Lower lobe of right lung (tissue), 2 donors: ENCODE data around the gene TCEANC2. TPM values are rescaled to one million over a fixed set of nuclear protein-coding genes. Genes with fewer than 3 reads are reported as not detected.

Experiments used
- ATAC-seq, 2 donors: fragments of 200-7000 bp; cut with Tn5 transposase; one replicate each; pipeline ENCODE4 v1.9.1; 2020 to 2022; ENCODE audit warnings: mild to moderate bottlenecking in 2 of 2, moderate library complexity in 2 of 2
- DNase-seq: peaks from one replicate; pipeline ENCODE4 v3.0.0-alpha.2; 2020
- H3K27ac ChIP-seq: fragments of 200-600 bp; one replicate; pipeline ENCODE4 v1.8.0; 2022
- H3K27me3 ChIP-seq: fragments of 200-600 bp; one replicate; pipeline ENCODE4 v1.8.0; 2022; ENCODE audit warnings: low read depth
- H3K36me3 ChIP-seq: fragments of 200-600 bp; one replicate; pipeline ENCODE4 v1.8.0; 2022; ENCODE audit warnings: mild to moderate bottlenecking
- H3K4me1 ChIP-seq: fragments of 200-600 bp; one replicate; pipeline ENCODE4 v1.8.0; 2022
- H3K4me3 ChIP-seq: fragments of 200-600 bp; one replicate; pipeline ENCODE4 v1.8.0; 2022; ENCODE audit warnings: mild to moderate bottlenecking
- H3K9me3 ChIP-seq: fragments of 200-600 bp; one replicate; pipeline ENCODE4 v1.8.0; 2022
- CTCF ChIP-seq: fragments of 200-600 bp; IDR thresholded peaks from one replicate; pipeline ENCODE4 v1.8.0; 2022; ENCODE audit warnings: antibody characterized with exemption, mild to moderate bottlenecking
- intact Hi-C: fragments of 100-400 bp; cut with DNase I; formaldehyde crosslinking; loops from one replicate; pipeline ENCODE4 v1.11.0; 2022
- total RNA-seq: library from RNA; stranded (reverse); fragmentation: NEBNext Ultra II Directional; extraction: Animal tissue kit (Norgen Biotek cat#: 25700); gene quantifications from one replicate; pipeline ENCODE4 v1.2.1, GENCODE V29; 2021
- donor health status: DM: no; HTN: yes; CAD: no; lungs with severe emphysema.

TCEANC2 gene
- total RNA-seq, 1 donor from 2014 or later: 5.3 TPM

DNA sequence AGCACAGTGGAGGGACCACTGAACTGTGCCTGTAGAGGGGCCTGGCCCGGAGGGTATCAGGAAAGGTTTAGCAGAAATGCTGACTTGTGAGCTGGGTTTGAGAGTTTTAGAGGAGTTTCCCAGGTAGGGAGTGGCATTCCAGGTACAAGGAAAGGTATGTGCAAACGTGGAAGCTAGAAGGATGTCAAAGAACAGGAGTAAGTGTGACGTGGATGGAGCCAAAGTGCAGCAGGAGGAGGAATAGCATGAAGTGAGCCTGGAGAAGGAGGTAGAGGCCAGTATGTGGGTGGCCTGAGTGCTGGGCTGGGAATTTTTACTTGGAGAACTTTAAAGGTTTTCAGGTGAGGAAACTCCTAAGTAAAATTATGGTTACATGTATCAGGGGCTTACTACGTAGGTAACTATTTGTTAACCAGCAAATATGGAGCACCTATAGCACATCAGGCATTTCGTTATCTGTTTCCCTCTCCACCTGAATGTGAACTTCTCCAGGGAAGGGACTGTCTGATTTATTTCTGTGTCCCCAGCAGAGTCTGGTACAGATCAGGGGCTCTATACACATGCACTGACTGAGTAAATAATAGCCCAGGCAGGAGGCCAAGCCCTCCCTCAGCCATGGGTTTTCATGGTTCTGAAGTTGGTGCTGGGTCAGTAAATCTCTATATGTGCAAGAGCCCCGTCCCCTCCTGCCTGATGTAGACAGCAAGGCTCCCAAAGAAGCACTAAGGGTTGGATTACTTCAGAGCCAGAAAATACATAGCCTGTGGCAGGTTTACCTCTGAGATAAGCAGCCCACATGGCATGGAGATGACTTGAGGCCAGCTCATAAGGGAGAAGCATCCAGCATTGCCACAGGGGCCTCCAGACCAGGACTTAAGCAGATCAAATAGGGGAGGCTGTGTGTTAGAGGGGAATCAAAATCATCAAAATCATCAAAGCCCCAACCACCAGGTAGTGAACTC is 56.0 kb downstream of the TCEANC2 start:
- intact Hi-C loops: no loop called here
- Histone ChIP-seq H3K36me3 (no peaks in the 10 kb centered on the region), H3K9me3 (no peaks in the 10 kb centered on the region), H3K27ac (no peak overlapping the region), H3K4me1 (no peaks in the 10 kb centered on the region), H3K27me3 (no peaks in the 10 kb centered on the region), H3K4me3 (no peak overlapping the region)
- DNase-seq (no peak), ATAC-seq (no peak)
- TF ChIP-seq CTCF: no peak

- no peak for DNase-seq
- no peak for TF ChIP-seq CTCF
These were observed 57.6 kb downstream of the TCEANC2 start for GRCh38 chr1:54110996-54111395.

DNA sequence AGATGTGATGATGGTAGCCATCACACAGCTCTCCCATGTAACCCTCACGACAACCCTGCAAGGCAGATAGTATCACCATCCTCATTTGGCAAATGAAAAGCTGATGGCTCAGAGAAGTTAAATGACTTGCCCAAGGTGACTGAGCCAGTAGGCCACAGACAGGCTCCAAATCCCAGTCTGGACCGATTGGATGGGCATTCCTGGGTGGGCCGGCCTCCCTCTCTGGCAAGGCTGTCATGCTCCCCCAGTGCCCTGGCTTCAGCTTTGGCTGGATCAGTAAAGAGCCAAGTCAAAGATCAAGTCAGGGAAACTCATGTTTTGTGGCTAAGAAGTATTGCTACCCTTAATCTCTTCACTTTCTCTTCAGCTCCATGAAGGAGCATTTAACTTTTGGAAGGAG is 58.2 kb downstream of the TCEANC2 start:
- no peak for TF ChIP-seq CTCF
- no peaks in the 10 kb centered on the region for H3K27me3 ChIP-seq
- no peak overlapping the region for H3K4me3 ChIP-seq
- DNase-seq (no peak), ATAC-seq (no peak)
- H3K27ac ChIP-seq: no peak overlapping the region
- intact Hi-C loops: no loop called here
- H3K4me1 ChIP-seq: no peaks in the 10 kb centered on the region
- no peaks in the 10 kb centered on the region for H3K36me3 ChIP-seq
- no peaks in the 10 kb centered on the region for H3K9me3 ChIP-seq

More at GRCh38 chr1:54110996-54111395, 57.6 kb downstream of the TCEANC2 start:
- no peaks in the 10 kb centered on the region for H3K4me1 ChIP-seq
- no peaks in the 10 kb centered on the region for H3K9me3 ChIP-seq
- intact Hi-C loops: no loop called here
- ATAC-seq: no peak
- no peaks in the 10 kb centered on the region for H3K27me3 ChIP-seq
- H3K27ac ChIP-seq: no peak overlapping the region
- no peaks in the 10 kb centered on the region for H3K36me3 ChIP-seq
- H3K4me3 ChIP-seq: no peak overlapping the region

- no peak for TF ChIP-seq CTCF
- H3K9me3 ChIP-seq: no peaks in the 10 kb centered on the region
- intact Hi-C loops: no loop called here
- DNase-seq (no peak), ATAC-seq (no peak)
- no peak overlapping the region for H3K4me3 ChIP-seq
- H3K27me3 ChIP-seq: no peaks in the 10 kb centered on the region
- H3K27ac ChIP-seq: no peak overlapping the region
- H3K36me3 ChIP-seq: no peaks in the 10 kb centered on the region
- no peaks in the 10 kb centered on the region for H3K4me1 ChIP-seq
These were observed 58.6 kb downstream of the TCEANC2 start for GRCh38 chr1:54112027-54112426.

GRCh38 chr1:54112705-54113368 is 59.4 kb downstream of the TCEANC2 start:
- DNase-seq (no peak), ATAC-seq (no peak)
- no peaks in the 10 kb centered on the region for H3K4me1 ChIP-seq
- no peak for TF ChIP-seq CTCF
- intact Hi-C loops: no loop called here
- no peaks in the 10 kb centered on the region for H3K36me3 ChIP-seq
- no peaks in the 10 kb centered on the region for H3K27me3 ChIP-seq
- no peak overlapping the region for H3K4me3 ChIP-seq
- H3K27ac ChIP-seq: no peak overlapping the region
- no peaks in the 10 kb centered on the region for H3K9me3 ChIP-seq
